Endodermal cell (in vitro differentiated cells): Measurements from ENCODE around the gene RAB37. TPM values are rescaled to one million over a fixed set of nuclear protein-coding genes. Genes with fewer than 3 reads are reported as not detected.

Experiments used
- DNase-seq: peaks from one replicate; pipeline ENCODE4 v3.0.0-alpha.2; 2017
- H3K27ac ChIP-seq: 2 replicates; pipeline ENCODE4 v1.5.1; 2013; ENCODE audit warnings: mild to moderate bottlenecking, low read depth, low read length, moderate library complexity
- H3K27me3 ChIP-seq: 2 replicates; pipeline ENCODE4 v1.6.1; 2013; ENCODE audit warnings: mild to moderate bottlenecking, low read length, moderate library complexity; ENCODE audit not compliant: insufficient read depth, control insufficient read depth, poor library complexity, severe bottlenecking
- H3K36me3 ChIP-seq: 2 replicates; pipeline ENCODE4 v1.7.0; 2013; ENCODE audit warnings: mild to moderate bottlenecking, low read length, moderate library complexity; ENCODE audit not compliant: control insufficient read depth, insufficient read depth
- H3K4me1 ChIP-seq: one replicate; pipeline ENCODE4 v1.7.0; 2013; ENCODE audit warnings: low read length; ENCODE audit not compliant: control insufficient read depth, insufficient read depth
- H3K4me3 ChIP-seq: 2 replicates; pipeline ENCODE4 v1.5.1; 2013; ENCODE audit warnings: mild to moderate bottlenecking, low read length, moderate library complexity
- H3K9ac ChIP-seq: 2 replicates; pipeline ENCODE4 v1.6.1; 2013; ENCODE audit warnings: mild to moderate bottlenecking, low read length, moderate library complexity; ENCODE audit not compliant: poor library complexity, severe bottlenecking; ENCODE audit errors: extremely low read depth
- H3K9me3 ChIP-seq: 2 replicates; pipeline ENCODE4 v1.6.1; 2013; ENCODE audit warnings: mild to moderate bottlenecking, low read length, moderate library complexity; ENCODE audit not compliant: control insufficient read depth
- H3K27ac Mint-ChIP-seq: 2 replicates; pipeline ENCODE4 v1.8.0; 2020; ENCODE audit warnings: mixed read lengths
- H3K27me3 Mint-ChIP-seq: 2 replicates; pipeline ENCODE4 v1.8.0; 2021; ENCODE audit warnings: mild to moderate bottlenecking, mixed read lengths; ENCODE audit not compliant: insufficient read depth
- H3K36me3 Mint-ChIP-seq: 2 replicates; pipeline ENCODE4 v1.8.0; 2020; ENCODE audit warnings: low read depth, mixed read lengths
- H3K4me1 Mint-ChIP-seq: 2 replicates; pipeline ENCODE4 v1.8.0; 2020; ENCODE audit warnings: mixed read lengths
- H3K4me3 Mint-ChIP-seq: 2 replicates; pipeline ENCODE4 v1.8.0; 2020; ENCODE audit warnings: mild to moderate bottlenecking, moderate library complexity, mixed read lengths
- H3K9me3 Mint-ChIP-seq: 2 replicates; pipeline ENCODE4 v1.8.0; 2020; ENCODE audit warnings: mild to moderate bottlenecking, mixed read lengths
- WGBS, 2 experiments: methylation state at CpG; one replicate each; pipeline versions ENCODE4 v1.1.5 to v1.1.7; 2013; ENCODE audit warnings: missing lambda C conversion rate in 2 of 2, mixed read lengths in 1 of 2; ENCODE audit not compliant: insufficient coverage in 1 of 2, insufficient read length in 1 of 2; 5-methylcytosine and 5-hydroxymethylcytosine counted together
- total RNA-seq, 2 donors: library from RNA; stranded (reverse); fragmentation: NEBNext Ultra II Directional in 1 of 2; extraction: Animal tissue kit (Norgen Biotek cat#: 25700) in 1 of 2; gene quantifications; 2 replicates in 1 of 2; 3 replicates in 1 of 2; pipeline ENCODE4 v1.2.1, GENCODE V29; 2021
- TF ChIP-seq, protein P1 (sequence below): fragments of 200-600 bp; sonication (generic); conservative IDR thresholded peaks from 2 replicates; pipeline ENCODE4 v1.5.0; 2021; ENCODE audit warnings: antibody characterized with exemption, mild to moderate bottlenecking

The RAB37 gene
- total RNA-seq, 2 donors from 2014 or later = 6.8 to 8.4 TPM

- WGBS, 2 experiments = 95 to 100% methylated on average over 6 to 9 of the region's 9 CpGs
- H3K9ac ChIP-seq = no peak overlapping the region
- H3K27ac Mint-ChIP-seq = no peak overlapping the region
- H3K9me3 ChIP-seq = no peaks in the 10 kb centered on the region
- no peaks in the 10 kb centered on the region for H3K27me3 ChIP-seq
- no peaks in the 10 kb centered on the region for H3K27me3 Mint-ChIP-seq
- H3K36me3 ChIP-seq = no peaks in the 10 kb centered on the region
- no peak for DNase-seq
- H3K36me3 Mint-ChIP-seq = no peaks in the 10 kb centered on the region
- H3K4me1 ChIP-seq = peaks cover 34% of the 10 kb centered on the region
- H3K4me3 Mint-ChIP-seq = no peak overlapping the region
- TF ChIP-seq, protein P1, sequence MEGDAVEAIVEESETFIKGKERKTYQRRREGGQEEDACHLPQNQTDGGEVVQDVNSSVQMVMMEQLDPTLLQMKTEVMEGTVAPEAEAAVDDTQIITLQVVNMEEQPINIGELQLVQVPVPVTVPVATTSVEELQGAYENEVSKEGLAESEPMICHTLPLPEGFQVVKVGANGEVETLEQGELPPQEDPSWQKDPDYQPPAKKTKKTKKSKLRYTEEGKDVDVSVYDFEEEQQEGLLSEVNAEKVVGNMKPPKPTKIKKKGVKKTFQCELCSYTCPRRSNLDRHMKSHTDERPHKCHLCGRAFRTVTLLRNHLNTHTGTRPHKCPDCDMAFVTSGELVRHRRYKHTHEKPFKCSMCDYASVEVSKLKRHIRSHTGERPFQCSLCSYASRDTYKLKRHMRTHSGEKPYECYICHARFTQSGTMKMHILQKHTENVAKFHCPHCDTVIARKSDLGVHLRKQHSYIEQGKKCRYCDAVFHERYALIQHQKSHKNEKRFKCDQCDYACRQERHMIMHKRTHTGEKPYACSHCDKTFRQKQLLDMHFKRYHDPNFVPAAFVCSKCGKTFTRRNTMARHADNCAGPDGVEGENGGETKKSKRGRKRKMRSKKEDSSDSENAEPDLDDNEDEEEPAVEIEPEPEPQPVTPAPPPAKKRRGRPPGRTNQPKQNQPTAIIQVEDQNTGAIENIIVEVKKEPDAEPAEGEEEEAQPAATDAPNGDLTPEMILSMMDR = no peak
- H3K27ac ChIP-seq = no peak overlapping the region
- peaks cover 39% of the 10 kb centered on the region for H3K4me1 Mint-ChIP-seq
- no peak overlapping the region for H3K4me3 ChIP-seq
- no peaks in the 10 kb centered on the region for H3K9me3 Mint-ChIP-seq
Measured at GRCh38 chr17:74742978-74743545, 6.0 kb downstream of the RAB37 start.

DNA sequence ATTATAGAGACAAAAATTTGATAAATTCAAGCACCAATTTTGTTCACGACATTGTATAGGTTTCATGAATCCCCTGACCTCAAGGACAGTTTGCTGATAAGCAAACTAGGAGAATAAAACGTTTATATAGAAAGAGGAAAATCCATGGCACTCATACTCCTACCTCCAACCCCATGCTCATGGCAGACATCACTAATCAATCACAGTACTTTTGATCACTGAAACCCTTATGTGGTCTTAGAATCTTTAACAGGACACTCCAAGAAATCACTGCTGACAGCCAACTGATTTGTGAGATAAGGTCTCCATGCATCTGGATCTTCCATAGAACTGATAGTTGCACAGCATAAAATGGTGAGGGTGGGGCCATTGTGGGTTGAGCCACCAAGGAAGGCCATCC, 6.7 kb downstream of the RAB37 start:
- H3K27me3 ChIP-seq = no peaks in the 10 kb centered on the region
- H3K4me3 ChIP-seq = no peak overlapping the region
- no peak overlapping the region for H3K27ac ChIP-seq
- Mint-ChIP-seq H3K27me3 (no peaks in the 10 kb centered on the region), H3K27ac (no peak overlapping the region), H3K9me3 (no peaks in the 10 kb centered on the region), H3K36me3 (no peaks in the 10 kb centered on the region), H3K4me3 (no peak overlapping the region), H3K4me1 (peaks cover 34% of the 10 kb centered on the region)
- 87% methylated on average over 2 of the region's 2 CpGs; no CpG with 5 or more reads in 1 of the 2 experiments for WGBS, 2 experiments
- TF ChIP-seq, protein P1 = no peak
- no peaks in the 10 kb centered on the region for H3K36me3 ChIP-seq
- no peak for DNase-seq
- no peak overlapping the region for H3K9ac ChIP-seq
- peaks cover 27% of the 10 kb centered on the region for H3K4me1 ChIP-seq
- H3K9me3 ChIP-seq = no peaks in the 10 kb centered on the region

- no peaks in the 10 kb centered on the region for H3K27me3 Mint-ChIP-seq
- H3K9ac ChIP-seq = no peak overlapping the region
- DNase-seq = no peak
- no peak overlapping the region for H3K4me3 ChIP-seq
- no peaks in the 10 kb centered on the region for H3K36me3 Mint-ChIP-seq
- no peak overlapping the region for H3K27ac Mint-ChIP-seq
- no peaks in the 10 kb centered on the region for H3K36me3 ChIP-seq
- no peak overlapping the region for H3K27ac ChIP-seq
- no peaks in the 10 kb centered on the region for H3K9me3 ChIP-seq
- 76% methylated on average over 2 of the region's 2 CpGs; no CpG with 5 or more reads in 1 of the 2 experiments for WGBS, 2 experiments
- H3K27me3 ChIP-seq = no peaks in the 10 kb centered on the region
- H3K4me1 ChIP-seq = peaks cover 26% of the 10 kb centered on the region
- H3K4me3 Mint-ChIP-seq = peak overlapping the region; percentile 28
- TF ChIP-seq, protein P1 = no peak
- no peaks in the 10 kb centered on the region for H3K9me3 Mint-ChIP-seq
- H3K4me1 Mint-ChIP-seq = peaks cover 28% of the 10 kb centered on the region
Measured at GRCh38 chr17:74744349-74744713, 7.3 kb downstream of the RAB37 start.
